ENCODE results near the gene UROS.

UROS gene

GRCh38 chr10:125845617-125846016 lies 22.6 kb upstream of the UROS start:
- no peak for TF ChIP-seq POLR2A (IDR thresholded peaks at IDR 0.05; ENCODE audit: low read depth, low read length)
- FAIRE-seq (no peak), DNase-seq (ENCODE audit: insufficient read length, low spot score) (no peak)

GRCh38 chr10:125844751-125845221 lies 21.7 kb upstream of the UROS start:
- no peak for DNase-seq (ENCODE audit: insufficient read length, low spot score)
- no peak for FAIRE-seq
- TF ChIP-seq POLR2A (IDR thresholded peaks at IDR 0.05; ENCODE audit: low read depth, low read length): no peak

GRCh38 chr10:125843603-125844329 lies 20.7 kb upstream of the UROS start:
- DNase-seq (ENCODE audit: insufficient read length, low spot score) (no peak), FAIRE-seq (no peak)
- no peak for TF ChIP-seq POLR2A (IDR thresholded peaks at IDR 0.05; ENCODE audit: low read depth, low read length)

- no peak for FAIRE-seq
- no peak for DNase-seq (ENCODE audit: insufficient read length, low spot score)
- no peak for TF ChIP-seq POLR2A (IDR thresholded peaks at IDR 0.05; ENCODE audit: low read depth, low read length)
Observed at GRCh38 chr10:125840955-125841354, 17.9 kb upstream of the UROS start.

- no peak for FAIRE-seq
- no peak for TF ChIP-seq POLR2A (IDR thresholded peaks at IDR 0.05; ENCODE audit: low read depth, low read length)
- no peak for DNase-seq (ENCODE audit: insufficient read length, low spot score)
Observed at GRCh38 chr10:125840406-125840805, 17.3 kb upstream of the UROS start.

GRCh38 chr10:125838802-125839575 lies 15.9 kb upstream of the UROS start:
- no peak for DNase-seq (ENCODE audit: insufficient read length, low spot score)
- FAIRE-seq: no peak
- TF ChIP-seq POLR2A (IDR thresholded peaks at IDR 0.05; ENCODE audit: low read depth, low read length): no peak

- DNase-seq (ENCODE audit: insufficient read length, low spot score) (no peak), FAIRE-seq (no peak)
- no peak for TF ChIP-seq POLR2A (IDR thresholded peaks at IDR 0.05; ENCODE audit: low read depth, low read length)
Observed at GRCh38 chr10:125836746-125837145, 13.7 kb upstream of the UROS start.

GRCh38 chr10:125828311-125828710 lies 5.3 kb upstream of the UROS start:
- TF ChIP-seq POLR2A (IDR thresholded peaks at IDR 0.05; ENCODE audit: low read depth, low read length): no peak
- no peak for DNase-seq (ENCODE audit: insufficient read length, low spot score)
- FAIRE-seq: no peak

GRCh38 chr10:125827133-125827532 lies 4.1 kb upstream of the UROS start:
- DNase-seq (ENCODE audit: insufficient read length, low spot score) (no peak), FAIRE-seq (no peak)
- TF ChIP-seq POLR2A (IDR thresholded peaks at IDR 0.05; ENCODE audit: low read depth, low read length): no peak

- peak; percentile 10 for DNase-seq (ENCODE audit: insufficient read length, low spot score)
- FAIRE-seq: peak; percentile 84
- TF ChIP-seq POLR2A (IDR thresholded peaks at IDR 0.05; ENCODE audit: low read depth, low read length): no peak
Observed at GRCh38 chr10:125824736-125825135, 1.7 kb upstream of the UROS start.

GRCh38 chr10:125823663-125824251 lies 699 bp upstream of the UROS start:
- no peak for DNase-seq (ENCODE audit: insufficient read length, low spot score)
- no peak for TF ChIP-seq POLR2A (IDR thresholded peaks at IDR 0.05; ENCODE audit: low read depth, low read length)
- FAIRE-seq: no peak

- FAIRE-seq (no peak), DNase-seq (ENCODE audit: insufficient read length, low spot score) (no peak)
- no peak for TF ChIP-seq POLR2A (IDR thresholded peaks at IDR 0.05; ENCODE audit: low read depth, low read length)
Observed at GRCh38 chr10:125820701-125821100, 2.4 kb downstream of the UROS start.

- no peak for TF ChIP-seq POLR2A (IDR thresholded peaks at IDR 0.05; ENCODE audit: low read depth, low read length)
- FAIRE-seq (no peak), DNase-seq (ENCODE audit: insufficient read length, low spot score) (no peak)
Observed at GRCh38 chr10:125817337-125817946, 5.6 kb downstream of the UROS start.

- no peak for FAIRE-seq
- no peak for DNase-seq (ENCODE audit: insufficient read length, low spot score)
- no peak for TF ChIP-seq POLR2A (IDR thresholded peaks at IDR 0.05; ENCODE audit: low read depth, low read length)
Observed at GRCh38 chr10:125816548-125816947, 6.5 kb downstream of the UROS start.
